Fibroblast of the aortic adventitia (primary cell): ENCODE measurements around the gene DOCK9. TPM values are rescaled to one million over a fixed set of nuclear protein-coding genes. Genes with fewer than 3 reads are reported as not detected.

Experiments used
- DNase-seq: peaks from one replicate; pipeline ENCODE4 v3.0.0-alpha.2; 2010; ENCODE audit warnings: low read depth
- H3K4me3 ChIP-seq: 2 replicates; pipeline ENCODE4 v1.5.1; 2011; ENCODE audit warnings: low read depth, mild to moderate bottlenecking, control low read depth, low read length, moderate library complexity
- CTCF ChIP-seq: IDR thresholded peaks from 2 replicates; pipeline ENCODE4 v1.5.1; 2011; ENCODE audit warnings: mild to moderate bottlenecking, low read length, control low read depth, inconsistent platforms; ENCODE audit not compliant: insufficient read depth
- total RNA-seq: library from RNA; depleted of rRNA; stranded (reverse); fragments of >200 nt; gene quantifications from 2 replicates; pipeline ENCODE4 v1.2.3, GENCODE V29; 2012; ENCODE audit warnings: low replicate concordance

The DOCK9 gene
- total RNA-seq, 1 donor = 28.1 TPM

DNA sequence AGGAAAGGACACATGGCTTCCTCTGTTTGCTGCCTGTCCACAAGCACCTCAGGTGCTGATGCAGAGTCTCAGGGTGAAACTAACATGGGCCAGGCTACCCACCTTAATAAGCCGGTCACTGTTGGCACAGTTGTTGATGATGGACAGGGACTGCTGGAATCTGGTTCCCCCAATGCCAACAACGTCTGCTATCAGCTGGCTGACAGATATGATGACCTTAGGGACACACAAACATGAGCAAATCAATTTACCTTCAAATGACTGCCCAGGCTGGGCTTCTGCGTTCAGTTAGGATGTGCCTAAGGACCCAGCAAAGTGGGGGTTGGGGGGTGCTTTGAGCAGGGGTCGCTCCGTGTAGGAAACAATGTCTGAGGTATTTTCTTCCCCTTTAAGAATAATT lies 148.3 kb downstream of the DOCK9 start:
- no peak for DNase-seq
- H3K4me3 ChIP-seq = no peak overlapping the region
- no peak for TF ChIP-seq CTCF

DNA sequence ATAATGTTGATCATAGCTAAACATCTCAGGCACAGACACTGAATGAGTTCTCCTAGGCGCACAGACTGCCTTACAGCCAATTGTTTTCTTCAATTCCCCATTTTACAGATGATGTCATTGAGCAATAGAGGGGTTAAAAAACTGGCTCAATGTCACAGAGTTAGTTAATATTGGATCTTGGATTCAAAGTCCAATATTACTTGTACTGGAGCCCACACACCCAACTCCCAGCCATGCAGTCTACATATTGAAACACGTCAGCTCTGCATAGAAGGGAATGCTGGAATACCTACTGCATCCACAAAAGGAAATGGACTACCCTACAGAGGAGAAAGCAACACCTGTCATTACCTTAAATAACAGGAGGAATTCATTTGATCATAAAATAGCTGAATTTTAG lies 149.2 kb downstream of the DOCK9 start:
- TF ChIP-seq CTCF = no peak
- DNase-seq = no peak
- no peak overlapping the region for H3K4me3 ChIP-seq

DNA sequence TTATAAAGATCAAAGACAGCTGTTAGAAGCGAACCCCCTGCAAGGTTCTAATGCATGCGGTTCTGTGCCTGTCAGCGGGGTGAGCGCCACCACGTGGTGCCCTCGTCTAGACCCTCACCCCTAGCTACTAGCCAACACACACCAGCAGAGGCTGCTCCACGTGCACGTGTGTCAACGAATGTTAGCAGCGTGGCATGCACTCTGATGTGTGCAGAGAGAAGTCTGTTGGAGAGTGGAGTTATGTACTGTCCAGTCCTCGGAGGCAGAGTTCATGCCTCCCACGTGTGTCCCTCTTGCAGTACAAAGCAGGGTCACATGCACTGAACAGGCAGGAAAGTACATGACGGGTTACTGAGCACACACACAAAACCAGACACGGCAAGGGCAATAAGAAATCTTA lies 150.4 kb downstream of the DOCK9 start:
- no peak overlapping the region for H3K4me3 ChIP-seq
- no peak for DNase-seq
- no peak for TF ChIP-seq CTCF

DNA sequence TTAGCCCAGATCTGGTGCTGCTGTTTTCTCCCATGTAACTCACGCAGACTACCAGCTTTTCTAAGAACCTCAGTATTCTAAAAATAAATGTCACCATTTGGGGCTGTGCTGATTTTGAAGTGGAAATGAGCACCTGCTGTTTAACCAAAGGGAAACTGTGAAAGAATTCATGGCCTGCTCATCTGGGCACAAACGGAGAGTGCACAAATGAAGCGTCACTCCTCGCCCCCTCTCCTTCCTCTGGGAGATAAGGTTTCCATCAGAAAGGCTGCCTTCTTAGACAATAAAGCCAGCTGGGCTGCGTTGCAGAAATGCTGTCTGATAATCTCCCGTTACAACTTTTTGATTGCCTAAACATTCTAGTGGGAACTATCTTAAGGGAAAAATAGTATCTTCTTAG lies 151.7 kb downstream of the DOCK9 start:
- no peak overlapping the region for H3K4me3 ChIP-seq
- no peak for DNase-seq
- no peak for TF ChIP-seq CTCF

DNA sequence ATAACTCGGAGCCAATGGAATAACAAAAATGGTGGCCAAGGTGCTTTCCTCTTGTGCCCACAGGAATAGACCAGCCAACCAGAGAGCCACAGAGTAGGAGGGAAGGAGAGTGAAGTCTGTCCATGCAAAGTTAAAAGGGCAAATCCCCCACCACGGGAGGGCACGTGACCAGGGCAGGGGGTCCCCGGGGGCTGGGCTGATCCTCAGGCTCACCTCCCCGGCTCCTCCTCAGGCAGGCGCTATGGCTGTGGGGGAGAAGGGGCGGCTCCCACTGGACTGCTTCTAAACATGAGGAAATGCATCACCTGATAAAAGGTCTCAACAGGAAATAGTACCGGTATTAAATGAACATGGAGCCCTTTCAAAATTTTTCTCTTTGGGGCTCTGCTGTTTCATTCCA lies 152.2 kb downstream of the DOCK9 start:
- no peak for TF ChIP-seq CTCF
- no peak for DNase-seq
- H3K4me3 ChIP-seq = no peak overlapping the region

- H3K4me3 ChIP-seq = no peak overlapping the region
- TF ChIP-seq CTCF = no peak
- DNase-seq = no peak
Measured at GRCh38 chr13:98824376-98825160, 153.3 kb downstream of the DOCK9 start.

- H3K4me3 ChIP-seq = no peak overlapping the region
- TF ChIP-seq CTCF = no peak
- no peak for DNase-seq
Measured at GRCh38 chr13:98823442-98823841, 154.4 kb downstream of the DOCK9 start.
